D721Med (cell line): ENCODE data around the gene ZNRF3.
A peak's percentile ranks its signal among the peaks of the same experiment; 100 is the strongest.
"Not testable (repeated sequence)": the region's sequence is repeated elsewhere in the genome, so short reads cannot be mapped to it uniquely, and the experiment has no call there.

Experiments
- DNase-seq: peaks from one replicate; pipeline ENCODE4 v3.0.0; 2011; ENCODE audit warnings: low spot score; ENCODE audit not compliant: insufficient read length
- FAIRE-seq: peaks from 2 replicates; lab custom pipeline; 2011; peaks lifted over from hg19 to GRCh38; lab: Jason Lieb, UNC
- CTCF ChIP-seq: IDR thresholded peaks from 2 replicates; pipeline ENCODE4 v1.5.1; 2012; ENCODE audit warnings: mild to moderate bottlenecking, control low read depth; ENCODE audit not compliant: insufficient read depth; ENCODE audit errors: missing control alignments

The ZNRF3 gene

GRCh38 chr22:28948424-28948823 is 65.1 kb downstream of the ZNRF3 start:
- TF ChIP-seq CTCF = no peak
- FAIRE-seq (no peak), DNase-seq (no peak)

- DNase-seq, FAIRE-seq: not testable (repeated sequence)
Observed at GRCh38 chr22:28948860-28949551, 65.6 kb downstream of the ZNRF3 start.

GRCh38 chr22:28949788-28950187 is 66.4 kb downstream of the ZNRF3 start:
- TF ChIP-seq CTCF = no peak
- DNase-seq (no peak), FAIRE-seq (no peak)

GRCh38 chr22:28950617-28951411 is 67.4 kb downstream of the ZNRF3 start:
- no peak for TF ChIP-seq CTCF
- FAIRE-seq = no peak
- DNase-seq = no peak

- FAIRE-seq = no peak
- TF ChIP-seq CTCF = no peak
- DNase-seq = no peak
Observed at GRCh38 chr22:28951530-28951929, 68.2 kb downstream of the ZNRF3 start.

GRCh38 chr22:28951969-28952521 is 68.7 kb downstream of the ZNRF3 start:
- FAIRE-seq (no peak), DNase-seq (no peak)
- TF ChIP-seq CTCF = peak; percentile 8

- FAIRE-seq (no peak), DNase-seq (no peak)
- TF ChIP-seq CTCF = no peak
Observed at GRCh38 chr22:28952857-28953256, 69.5 kb downstream of the ZNRF3 start.
